Fibroblast of pulmonary artery (primary cell): ENCODE measurements around the gene SETD1A.

Experiments used
- DNase-seq: peaks from one replicate; pipeline ENCODE4 v3.0.0-alpha.2; 2010; ENCODE audit warnings: low read depth
- H3K4me3 ChIP-seq: replicated peaks from 2 replicates; pipeline ENCODE4 v1.5.1; 2011; ENCODE audit warnings: low read depth, mild to moderate bottlenecking, control low read depth, low read length, moderate library complexity
- TF ChIP-seq, protein P1 (sequence below): IDR thresholded peaks from 2 replicates; pipeline ENCODE4 v1.5.1; 2011; ENCODE audit warnings: mild to moderate bottlenecking, control low read depth, low read length, inconsistent platforms; ENCODE audit errors: missing control alignments

SETD1A gene

DNA sequence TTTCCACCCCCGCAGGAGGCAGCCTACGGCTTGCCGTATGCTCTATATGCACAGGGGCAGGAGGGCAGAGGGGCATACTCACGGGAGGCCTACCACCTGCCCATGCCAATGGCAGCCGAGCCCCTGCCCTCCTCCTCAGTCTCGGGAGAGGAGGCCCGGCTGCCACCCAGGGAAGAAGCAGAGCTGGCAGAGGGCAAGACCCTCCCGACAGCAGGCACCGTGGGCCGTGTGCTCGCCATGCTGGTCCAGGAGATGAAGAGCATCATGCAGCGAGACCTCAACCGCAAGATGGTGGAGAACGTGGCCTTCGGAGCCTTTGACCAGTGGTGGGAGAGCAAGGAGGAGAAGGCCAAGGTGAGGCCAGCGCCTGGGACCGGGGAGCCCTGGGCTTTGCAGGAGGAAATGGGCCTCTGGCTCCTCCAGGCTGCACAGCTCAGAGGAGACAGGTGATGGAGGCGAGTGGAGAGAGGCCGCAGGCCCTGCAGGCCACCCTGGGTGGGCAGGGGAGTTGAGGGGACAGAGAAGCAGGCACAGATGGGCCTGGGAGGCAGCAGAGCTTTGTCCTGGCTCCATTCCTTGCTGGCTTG is 8.6 kb downstream of the SETD1A start:
- TF ChIP-seq, protein P1, sequence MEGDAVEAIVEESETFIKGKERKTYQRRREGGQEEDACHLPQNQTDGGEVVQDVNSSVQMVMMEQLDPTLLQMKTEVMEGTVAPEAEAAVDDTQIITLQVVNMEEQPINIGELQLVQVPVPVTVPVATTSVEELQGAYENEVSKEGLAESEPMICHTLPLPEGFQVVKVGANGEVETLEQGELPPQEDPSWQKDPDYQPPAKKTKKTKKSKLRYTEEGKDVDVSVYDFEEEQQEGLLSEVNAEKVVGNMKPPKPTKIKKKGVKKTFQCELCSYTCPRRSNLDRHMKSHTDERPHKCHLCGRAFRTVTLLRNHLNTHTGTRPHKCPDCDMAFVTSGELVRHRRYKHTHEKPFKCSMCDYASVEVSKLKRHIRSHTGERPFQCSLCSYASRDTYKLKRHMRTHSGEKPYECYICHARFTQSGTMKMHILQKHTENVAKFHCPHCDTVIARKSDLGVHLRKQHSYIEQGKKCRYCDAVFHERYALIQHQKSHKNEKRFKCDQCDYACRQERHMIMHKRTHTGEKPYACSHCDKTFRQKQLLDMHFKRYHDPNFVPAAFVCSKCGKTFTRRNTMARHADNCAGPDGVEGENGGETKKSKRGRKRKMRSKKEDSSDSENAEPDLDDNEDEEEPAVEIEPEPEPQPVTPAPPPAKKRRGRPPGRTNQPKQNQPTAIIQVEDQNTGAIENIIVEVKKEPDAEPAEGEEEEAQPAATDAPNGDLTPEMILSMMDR = no peak
- no peak overlapping the region for H3K4me3 ChIP-seq
- no peak for DNase-seq

DNA sequence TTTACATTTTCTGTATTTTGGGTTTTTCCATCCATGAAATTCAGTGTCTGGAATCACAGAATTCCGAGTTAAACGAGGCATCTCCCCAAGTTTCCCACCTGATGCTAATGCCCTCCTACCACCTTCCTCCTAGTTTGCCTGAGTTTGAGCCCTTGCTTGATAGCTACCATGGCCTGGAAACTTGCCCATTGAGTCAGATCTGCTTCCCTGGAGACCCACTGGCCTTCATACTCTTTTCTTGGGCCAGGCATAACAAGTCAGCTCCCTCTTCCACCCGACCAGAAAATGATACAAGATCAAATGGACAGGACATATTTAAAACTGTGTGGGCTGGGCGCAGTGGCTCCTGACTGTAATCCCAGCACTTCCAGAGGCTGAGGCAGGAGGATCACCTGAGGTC is 10.2 kb downstream of the SETD1A start:
- no peak for DNase-seq
- TF ChIP-seq, protein P1 = no peak
- no peak overlapping the region for H3K4me3 ChIP-seq

DNA sequence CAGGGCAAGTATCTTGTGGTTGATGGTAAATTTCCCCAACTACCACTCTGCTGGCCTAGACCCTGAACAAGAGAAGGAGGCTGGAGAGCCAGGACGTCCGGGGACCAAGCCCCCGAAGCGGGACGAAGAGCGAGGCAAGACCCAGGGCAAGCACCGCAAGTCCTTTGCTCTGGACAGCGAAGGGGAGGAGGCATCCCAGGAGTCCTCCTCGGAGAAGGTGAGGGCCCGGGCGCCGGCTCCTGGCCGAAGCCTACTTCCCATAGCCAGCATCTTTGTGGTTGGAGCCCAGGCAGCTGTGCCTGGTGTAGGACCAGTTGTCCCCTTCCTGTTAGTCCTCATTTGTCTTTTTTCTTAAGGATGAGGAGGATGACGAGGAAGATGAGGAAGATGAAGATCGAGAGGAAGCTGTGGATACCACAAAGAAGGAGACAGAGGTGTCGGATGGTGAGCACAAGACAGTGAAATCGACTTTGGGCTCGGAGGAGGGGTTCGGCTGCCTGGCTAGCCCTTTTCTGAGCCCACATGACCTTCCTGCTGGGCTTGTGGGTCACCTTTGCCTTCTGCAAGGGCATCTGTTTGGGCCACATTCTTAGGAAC is 11.8 kb downstream of the SETD1A start:
- no peak overlapping the region for H3K4me3 ChIP-seq
- no peak for DNase-seq
- TF ChIP-seq, protein P1 = no peak

DNA sequence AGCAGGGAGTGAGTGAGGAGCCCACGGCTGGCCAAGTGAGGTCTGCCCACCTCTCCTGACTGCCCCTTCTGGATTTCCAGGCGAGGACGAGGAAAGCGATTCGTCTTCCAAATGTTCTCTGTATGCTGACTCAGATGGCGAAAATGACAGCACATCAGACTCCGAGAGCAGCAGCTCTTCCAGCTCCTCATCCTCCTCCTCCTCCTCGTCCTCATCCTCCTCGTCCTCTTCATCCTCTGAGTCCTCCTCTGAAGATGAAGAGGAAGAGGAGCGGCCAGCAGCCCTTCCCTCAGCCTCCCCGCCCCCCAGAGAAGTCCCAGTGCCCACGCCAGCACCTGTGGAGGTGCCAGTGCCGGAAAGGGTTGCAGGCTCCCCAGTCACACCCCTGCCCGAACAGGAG is 13.7 kb downstream of the SETD1A start:
- TF ChIP-seq, protein P1 = no peak

DNA sequence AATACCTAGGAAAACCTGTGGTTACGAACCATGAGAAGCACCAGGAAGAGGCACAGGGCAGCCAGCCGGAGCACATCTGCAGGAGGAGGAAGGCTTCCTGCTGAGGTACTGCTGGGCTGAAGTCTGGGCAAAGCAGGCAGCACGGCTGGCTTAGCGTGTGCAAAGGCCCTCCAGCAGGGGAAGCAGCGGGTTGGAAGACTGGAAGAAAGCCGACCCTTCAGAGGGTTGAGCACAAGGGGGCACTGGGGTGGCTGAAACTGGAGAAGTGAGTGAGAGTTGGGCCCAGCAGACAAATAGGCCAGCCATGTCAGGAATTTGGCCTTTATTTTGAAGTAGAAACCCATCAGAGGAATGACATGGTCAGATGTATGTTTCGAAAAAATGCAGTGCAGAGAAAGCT is 15.3 kb downstream of the SETD1A start:
- no peak for DNase-seq
- no peak overlapping the region for H3K4me3 ChIP-seq
- TF ChIP-seq, protein P1 = peak; percentile 8

More for the DNA sequence above, 13.7 kb downstream of the SETD1A start:
- no peak overlapping the region for H3K4me3 ChIP-seq
- no peak for DNase-seq

DNA sequence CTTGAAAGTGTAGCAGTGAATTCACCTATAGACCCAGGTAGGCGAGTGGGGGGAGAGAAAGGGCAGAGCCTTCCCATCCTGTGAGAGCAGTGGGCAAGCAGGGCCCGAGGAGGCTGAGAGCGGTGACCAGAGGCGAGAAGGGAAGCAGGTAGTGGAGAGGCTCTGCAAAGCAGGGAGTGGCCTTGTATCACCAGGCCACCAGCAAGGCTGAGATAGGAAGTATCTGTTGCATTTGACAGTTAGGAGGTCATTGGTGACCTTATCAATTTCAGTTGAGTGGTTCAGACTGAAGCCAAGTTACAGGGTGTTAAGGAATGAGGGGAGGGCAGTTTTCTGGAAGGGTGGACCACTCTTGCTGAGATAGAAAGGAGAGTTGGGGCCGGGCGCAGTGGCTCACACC is 16.8 kb downstream of the SETD1A start:
- no peak overlapping the region for H3K4me3 ChIP-seq
- TF ChIP-seq, protein P1 = no peak
- no peak for DNase-seq

DNA sequence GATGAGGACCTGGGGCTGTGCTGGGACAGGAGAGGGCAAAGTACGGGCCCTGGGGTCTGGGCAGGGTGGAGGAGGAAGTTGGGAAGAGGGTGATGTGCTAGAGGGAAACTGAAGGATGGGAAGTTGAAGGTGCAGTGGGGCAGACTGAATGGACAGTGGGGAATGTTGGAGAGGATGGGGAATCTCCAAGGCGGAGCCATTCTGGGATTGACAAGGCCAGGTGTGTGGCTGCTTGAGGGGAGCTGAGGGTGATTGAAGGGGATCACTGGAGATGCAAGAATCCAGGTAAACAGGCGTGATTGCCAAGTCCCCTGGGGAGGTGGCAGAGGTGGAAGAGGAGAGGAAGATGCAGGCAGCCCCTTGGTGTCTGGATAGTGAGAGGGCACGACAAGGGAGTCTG is 18.9 kb downstream of the SETD1A start:
- TF ChIP-seq, protein P1 = no peak
- H3K4me3 ChIP-seq = no peak overlapping the region

More for the DNA sequence above, 18.9 kb downstream of the SETD1A start:
- DNase-seq = no peak
